Lung (tissue), 12 donors: ENCODE measurements around the gene PXT1. TPM values are rescaled to one million over a fixed set of nuclear protein-coding genes. Genes with fewer than 3 reads are reported as not detected.
"Not testable (repeated sequence)": the region's sequence is repeated elsewhere in the genome, so short reads cannot be mapped to it uniquely, and the experiment has no call there.

Experiments
- ATAC-seq: fragments of 200-7000 bp; cut with Tn5 transposase; one replicate; pipeline ENCODE4 v1.9.1; 2020; ENCODE audit warnings: moderate number of reproducible peaks; ENCODE audit not compliant: insufficient read depth, low FRiP score
- DNase-seq, 3 donors: peaks; one replicate each; pipeline ENCODE4 v3.0.0-alpha.2; 2013 to 2017
- H3K27ac ChIP-seq, 2 donors: one replicate each; pipeline ENCODE4 v1.5.1; 2013; ENCODE audit warnings: mild to moderate bottlenecking in 2 of 2, moderate library complexity in 2 of 2, control low read depth in 1 of 2, inconsistent platforms in 1 of 2, low read depth in 1 of 2, low read length in 1 of 2
- H3K27me3 ChIP-seq, 3 donors: one replicate each; pipeline ENCODE4 v1.5.1; 2013; ENCODE audit warnings: low read length in 2 of 3; ENCODE audit not compliant: control insufficient read depth in 3 of 3, insufficient read depth in 3 of 3
- H3K36me3 ChIP-seq, 4 donors: one replicate each; pipeline ENCODE4 v1.5.1; 2013; ENCODE audit warnings: low read length in 4 of 4, mild to moderate bottlenecking in 1 of 4, moderate library complexity in 1 of 4; ENCODE audit not compliant: control insufficient read depth in 4 of 4, insufficient read depth in 4 of 4
- H3K4me1 ChIP-seq, 5 donors: one replicate each; pipeline ENCODE4 v1.5.1; 2013; ENCODE audit warnings: low read length in 5 of 5, mild to moderate bottlenecking in 2 of 5, moderate library complexity in 1 of 5; ENCODE audit not compliant: control insufficient read depth in 5 of 5, insufficient read depth in 5 of 5
- H3K4me3 ChIP-seq: one replicate; pipeline ENCODE4 v1.5.1; 2013; ENCODE audit warnings: mild to moderate bottlenecking, control low read depth, moderate library complexity
- H3K9ac ChIP-seq, 2 donors: one replicate each; pipeline ENCODE4 v1.5.1; 2013; ENCODE audit warnings: low read length in 2 of 2, control low read depth in 1 of 2; ENCODE audit not compliant: insufficient read depth in 1 of 2
- H3K9me3 ChIP-seq, 4 donors: one replicate each; pipeline ENCODE4 v1.5.1; 2013; ENCODE audit warnings: low read length in 3 of 4, mild to moderate bottlenecking in 1 of 4, moderate library complexity in 1 of 4; ENCODE audit not compliant: control insufficient read depth in 4 of 4, insufficient read depth in 3 of 4
- CTCF ChIP-seq: IDR thresholded peaks from 2 replicates; pipeline ENCODE4 v1.5.1; 2012; ENCODE audit warnings: mild to moderate bottlenecking; ENCODE audit errors: control extremely low read depth, extremely low read depth
- WGBS, 2 donors: extraction: QIAGEN DNeasy Blood & Tissue Kit; methylation state at CpG; one replicate each; pipeline ENCODE4 v1.1.7; 2013; 5-methylcytosine and 5-hydroxymethylcytosine counted together
- polyA plus RNA-seq, 2 donors: library from polyadenylated mRNA; stranded (reverse); fragments of 200-250 nt; gene quantifications; one replicate each; pipeline ENCODE4 v1.2.1, GENCODE V29; 2013
- total RNA-seq, 2 donors: library from RNA; depleted of rRNA in 1 of 2; stranded (reverse); fragments of >200 nt in 1 of 2; gene quantifications; one replicate each; pipeline ENCODE4 v1.2.1, GENCODE V29; 2014 to 2021
- donor health status: control.
- donor health status: control.
- donor health status: Bipolar disorder and iron deficiency.
- donor health status: healthy.
- donor health status: DM: yes; HTN: yes; CAD: no.

Gene PXT1
- total and polyA plus RNA-seq, 4 donors, result 0.06 to 0.12 TPM; not detected in 2

- no peaks in the 10 kb centered on the region for H3K27me3 ChIP-seq
- TF ChIP-seq CTCF, result no peak
- no peak for ATAC-seq
- WGBS, 2 donors, result 84 to 92% methylated on average over 4 of the region's 4 CpGs
- H3K4me1 ChIP-seq, result peaks cover 0 to 10% (median 0%) of the 10 kb centered on the region in 5 donors
- no peak overlapping the region for H3K9ac ChIP-seq
- no peak for DNase-seq
- H3K9me3 ChIP-seq, result no peaks in the 10 kb centered on the region
- H3K4me3 ChIP-seq, result no peak overlapping the region
- H3K27ac ChIP-seq, result no peak overlapping the region
- peaks cover 8 to 23% (median 14%) of the 10 kb centered on the region in 4 donors for H3K36me3 ChIP-seq
These were observed 46.8 kb upstream of the PXT1 start for GRCh38 chr6:36489426-36489825.

GRCh38 chr6:36488221-36488620, 45.6 kb upstream of the PXT1 start:
- DNase-seq (no peak), ATAC-seq (no peak)
- Histone ChIP-seq H3K9me3 (no peaks in the 10 kb centered on the region), H3K4me1 (peaks cover 0 to 10% (median 0%) of the 10 kb centered on the region in 5 donors), H3K9ac (no peak overlapping the region), H3K27me3 (no peaks in the 10 kb centered on the region), H3K27ac (no peak overlapping the region), H3K4me3 (no peak overlapping the region), H3K36me3 (peaks cover 8 to 20% (median 14%) of the 10 kb centered on the region in 4 donors)
- TF ChIP-seq CTCF, result no peak

- 100% methylated on average over 1 of the region's 1 CpG for WGBS, 2 donors
- no peaks in the 10 kb centered on the region for H3K27me3 ChIP-seq
- no peaks in the 10 kb centered on the region for H3K9me3 ChIP-seq
- H3K27ac ChIP-seq, result no peak overlapping the region
- no peak overlapping the region for H3K4me3 ChIP-seq
- H3K36me3 ChIP-seq, result peaks cover 8 to 19% (median 14%) of the 10 kb centered on the region in 4 donors
- H3K9ac ChIP-seq, result no peak overlapping the region
- peaks cover 0 to 10% (median 0%) of the 10 kb centered on the region in 5 donors for H3K4me1 ChIP-seq
- ATAC-seq (no peak), DNase-seq (no peak)
- no peak for TF ChIP-seq CTCF
These were observed 45.0 kb upstream of the PXT1 start for GRCh38 chr6:36487698-36488097.

- ATAC-seq (no peak), DNase-seq (no peak)
- Histone ChIP-seq H3K36me3 (peaks cover 19 to 27% (median 25%) of the 10 kb centered on the region in 4 donors), H3K4me3 (no peak overlapping the region), H3K4me1 (peaks cover 0 to 9% (median 0%) of the 10 kb centered on the region in 5 donors), H3K9me3 (no peaks in the 10 kb centered on the region), H3K9ac (no peak overlapping the region), H3K27ac (no peak overlapping the region), H3K27me3 (no peaks in the 10 kb centered on the region)
- 49 to 78% methylated on average over 5 of the region's 5 CpGs for WGBS, 2 donors
- no peak for TF ChIP-seq CTCF
These were observed 42.1 kb upstream of the PXT1 start for GRCh38 chr6:36484736-36485135.

GRCh38 chr6:36483326-36483725, 40.7 kb upstream of the PXT1 start:
- H3K9me3 ChIP-seq, H3K27me3 ChIP-seq, H3K9ac ChIP-seq, DNase-seq, H3K4me1 ChIP-seq, H3K4me3 ChIP-seq, ATAC-seq, H3K27ac ChIP-seq: not testable (repeated sequence)
- peaks cover 24 to 33% (median 25%) of the 10 kb centered on the region in 4 donors for H3K36me3 ChIP-seq
- 96 to 97% methylated on average over 5 of the region's 5 CpGs for WGBS, 2 donors
